H1 (cell line): ENCODE results near the gene CAMK2G. TPM values are rescaled to one million over a fixed set of nuclear protein-coding genes. Genes with fewer than 3 reads are reported as not detected.

Experiments used
- CTCF ChIA-PET: fragments of 300-600 bp; sonication (Branson Sonifier 250); formaldehyde crosslinking; loops from one replicate; lab custom pipeline; 2021; ENCODE audit not compliant: partially characterized antibody; lab: Charles Lee
- POLR2A ChIA-PET: fragments of 300-600 bp; sonication (Branson Sonifier 250); formaldehyde crosslinking; loops from one replicate; lab custom pipeline; 2021; ENCODE audit warnings: inconsistent platforms; ENCODE audit not compliant: partially characterized antibody; lab: Charles Lee
- DNase-seq, 2 experiments: peaks; one replicate each; pipeline versions ENCODE4 v3.0.0 to v3.0.0-alpha.2; 2010 to 2022; ENCODE audit warnings: low spot score in 2 of 2, low read depth in 1 of 2, mixed read lengths in 1 of 2
- FAIRE-seq: peaks from 2 replicates; lab custom pipeline; 2011; peaks lifted over from hg19 to GRCh38; lab: Jason Lieb, UNC
- H2AFZ ChIP-seq: 2 replicates; pipeline ENCODE4 v1.8.1; 2012; ENCODE audit warnings: low read length, inconsistent platforms
- H2AK5ac ChIP-seq: 2 replicates; pipeline ENCODE4 v1.6.1; 2013; ENCODE audit warnings: low read depth, low read length
- H2BK120ac ChIP-seq: replicated peaks from 2 replicates; pipeline ENCODE3; 2013; ENCODE audit warnings: low read depth, low read length, inconsistent platforms
- H2BK12ac ChIP-seq: 2 replicates; pipeline ENCODE4 v1.6.1; 2013; ENCODE audit warnings: low read depth, low read length
- H2BK15ac ChIP-seq: 2 replicates; pipeline ENCODE4 v1.6.1; 2013; ENCODE audit warnings: low read length
- H2BK20ac ChIP-seq: 2 replicates; pipeline ENCODE4 v1.6.1; 2013; ENCODE audit warnings: low read length
- H2BK5ac ChIP-seq: 2 replicates; pipeline ENCODE4 v1.6.1; 2013; ENCODE audit warnings: low read depth, low read length
- H3K14ac ChIP-seq: 2 replicates; pipeline ENCODE4 v1.6.1; 2013; ENCODE audit warnings: inconsistent platforms; ENCODE audit not compliant: insufficient read length
- H3K18ac ChIP-seq: 2 replicates; pipeline ENCODE4 v1.6.1; 2013; ENCODE audit warnings: low read length; ENCODE audit errors: extremely low read depth
- H3K23ac ChIP-seq: 2 replicates; pipeline ENCODE4 v1.6.1; 2013; ENCODE audit warnings: inconsistent platforms; ENCODE audit not compliant: insufficient read length
- H3K23me2 ChIP-seq: 2 replicates; pipeline ENCODE4 v1.6.1; 2013; ENCODE audit warnings: low read depth, low read length
- H3K27ac ChIP-seq: 2 replicates; pipeline ENCODE4 v1.6.1; 2011; ENCODE audit warnings: low read depth, low read length, inconsistent platforms
- H3K27me3 ChIP-seq, 4 experiments: replicated peaks in 1 of 4; 1 replicate in 1 of 4; 2 replicates in 3 of 4; pipeline versions ENCODE4 v1.6.1 to v1.8.1; 2011 to 2013; ENCODE audit warnings: low read length in 3 of 4, mild to moderate bottlenecking in 3 of 4, inconsistent platforms in 2 of 4, mixed read lengths in 2 of 4, moderate library complexity in 1 of 4; ENCODE audit not compliant: control insufficient read depth in 3 of 4, insufficient read depth in 3 of 4; ENCODE audit errors: extremely low read depth in 1 of 4
- H3K36me3 ChIP-seq, 4 experiments: 2 replicates each; pipeline versions ENCODE4 v1.6.1 to v1.8.1; 2011 to 2013; ENCODE audit warnings: mild to moderate bottlenecking in 4 of 4, low read length in 3 of 4, moderate library complexity in 2 of 4, control low read depth in 1 of 4, inconsistent platforms in 1 of 4; ENCODE audit not compliant: insufficient read depth in 4 of 4, control insufficient read depth in 2 of 4
- H3K4ac ChIP-seq: replicated peaks from 2 replicates; pipeline ENCODE3; 2013; ENCODE audit warnings: low read length, low read depth, mixed read lengths, inconsistent platforms; ENCODE audit not compliant: insufficient read length
- H3K4me1 ChIP-seq, 4 experiments: replicated peaks in 1 of 4; 1 replicate in 1 of 4; 2 replicates in 3 of 4; pipeline versions ENCODE4 v1.6.1 to v1.8.1; 2011 to 2013; ENCODE audit warnings: low read length in 3 of 4, inconsistent platforms in 2 of 4, mixed read lengths in 1 of 4; ENCODE audit not compliant: insufficient read depth in 4 of 4, control insufficient read depth in 3 of 4
- H3K4me2 ChIP-seq, 2 experiments: 2 replicates each; pipeline versions ENCODE4 v1.6.1 to v1.8.1; 2011 to 2013; ENCODE audit warnings: low read depth in 2 of 2, low read length in 2 of 2, control low read depth in 1 of 2, inconsistent platforms in 1 of 2, mild to moderate bottlenecking in 1 of 2; ENCODE audit not compliant: insufficient read depth in 1 of 2
- H3K4me3 ChIP-seq, 4 experiments: fragments of 200-600, 300-600 bp in 1 of 4; sonication (generic), shearing (Covaris generic), sonication (Bioruptor Twin) in 1 of 4; 2 replicates each; pipeline versions ENCODE4 v1.5.1 to v1.8.1; 2011 to 2016; ENCODE audit warnings: low read length in 4 of 4, low read depth in 3 of 4, control low read depth in 2 of 4, inconsistent platforms in 2 of 4, mild to moderate bottlenecking in 2 of 4, mixed read lengths in 1 of 4, moderate library complexity in 1 of 4; ENCODE audit not compliant: insufficient read depth in 2 of 4; ENCODE audit errors: extremely low read depth in 1 of 4
- H3K56ac ChIP-seq: replicated peaks from 2 replicates; pipeline ENCODE3; 2013; ENCODE audit warnings: low read depth, mild to moderate bottlenecking, mixed read lengths, low read length, inconsistent platforms; ENCODE audit not compliant: insufficient read length
- H3K79me1 ChIP-seq: 2 replicates; pipeline ENCODE4 v1.6.1; 2013; ENCODE audit warnings: low read depth, low read length, control low read depth
- H3K79me2 ChIP-seq, 2 experiments: 2 replicates each; pipeline versions ENCODE4 v1.6.1 to v1.8.1; 2012 to 2013; ENCODE audit warnings: low read length in 2 of 2, mild to moderate bottlenecking in 2 of 2, inconsistent platforms in 1 of 2; ENCODE audit not compliant: insufficient read depth in 2 of 2, control insufficient read depth in 1 of 2
- H3K9ac ChIP-seq, 4 experiments: replicated peaks in 1 of 4; 1 replicate in 1 of 4; 2 replicates in 3 of 4; pipeline versions ENCODE4 v1.6.1 to v1.8.1; 2011 to 2013; ENCODE audit warnings: low read depth in 3 of 4, low read length in 3 of 4, control low read depth in 2 of 4, mild to moderate bottlenecking in 2 of 4, moderate library complexity in 2 of 4, inconsistent platforms in 1 of 4; ENCODE audit errors: extremely low read depth in 1 of 4
- H3K9me3 ChIP-seq, 2 experiments: 2 replicates each; pipeline versions ENCODE4 v1.6.1 to v1.8.1; 2012 to 2013; ENCODE audit warnings: mild to moderate bottlenecking in 2 of 2, moderate library complexity in 2 of 2, control low read depth in 1 of 2, inconsistent platforms in 1 of 2, low read depth in 1 of 2, low read length in 1 of 2, mixed read lengths in 1 of 2; ENCODE audit not compliant: insufficient read depth in 2 of 2
- H4K20me1 ChIP-seq, 2 experiments: replicated peaks in 1 of 2; 2 replicates each; pipeline versions ENCODE3 to v1.8.1; 2011 to 2013; ENCODE audit warnings: inconsistent platforms in 2 of 2, low read length in 2 of 2, mild to moderate bottlenecking in 1 of 2; ENCODE audit not compliant: insufficient read depth in 2 of 2, control insufficient read depth in 1 of 2
- H4K5ac ChIP-seq: 2 replicates; pipeline ENCODE4 v1.6.1; 2013; ENCODE audit warnings: low read length, low read depth, mixed read lengths, inconsistent platforms; ENCODE audit not compliant: insufficient read length
- H4K8ac ChIP-seq: 2 replicates; pipeline ENCODE4 v1.8.0; 2013; ENCODE audit warnings: mild to moderate bottlenecking, moderate library complexity, low read length, inconsistent platforms; ENCODE audit not compliant: insufficient read depth; ENCODE audit errors: extremely low read depth
- H4K91ac ChIP-seq: replicated peaks from 2 replicates; pipeline ENCODE3; 2013; ENCODE audit warnings: low read length, mixed read lengths, inconsistent platforms; ENCODE audit not compliant: insufficient read length
- CTBP2 ChIP-seq: IDR thresholded peaks from 2 replicates; pipeline ENCODE4 v1.7.0; 2011; ENCODE audit warnings: borderline replicate concordance, mild to moderate bottlenecking, moderate library complexity, mixed read lengths, low read length; ENCODE audit not compliant: insufficient read depth, insufficient read length
- EGR1 ChIP-seq: IDR thresholded peaks from 2 replicates; pipeline ENCODE4 v1.6.1; 2011; ENCODE audit warnings: low read depth, low read length, borderline replicate concordance
- PHF8 ChIP-seq: fragments of 200-600 bp; sonication (generic); conservative IDR thresholded peaks from 2 replicates; pipeline ENCODE4 v1.7.1; 2012; ENCODE audit warnings: low read depth, mild to moderate bottlenecking, inconsistent platforms, low read length, moderate library complexity
- RBBP5 ChIP-seq: IDR thresholded peaks from 2 replicates; pipeline ENCODE4 v1.7.1; 2012; ENCODE audit warnings: low read depth, mild to moderate bottlenecking, inconsistent platforms, low read length, moderate library complexity, borderline replicate concordance
- SIN3A ChIP-seq, 2 experiments: IDR thresholded peaks in 1 of 2; conservative IDR thresholded peaks in 1 of 2; 2 replicates each; pipeline ENCODE4 v1.6.1; 2011 to 2012; ENCODE audit warnings: low read length in 2 of 2, improper control_type of control experiment in 1 of 2, low read depth in 1 of 2, mild to moderate bottlenecking in 1 of 2
- TBP ChIP-seq: IDR thresholded peaks from 2 replicates; pipeline ENCODE4 v1.6.1; 2011; ENCODE audit warnings: low read depth, low read length, improper control_type of control experiment
- WGBS, 2 experiments: shearing (Covaris generic) in 1 of 2; methylation state at CpG; one replicate each; pipeline versions ENCODE4 v1.1.6 to v1.1.7; 2013 to 2015; ENCODE audit warnings: low lambda C conversion rate in 2 of 2, mixed read lengths in 2 of 2, inconsistent platforms in 1 of 2, low coverage in 1 of 2, missing lambda C conversion rate in 1 of 2; ENCODE audit not compliant: insufficient replicate concordance in 2 of 2, insufficient coverage in 1 of 2, insufficient read length in 1 of 2; ENCODE audit errors: extremely low coverage in 1 of 2, missing lambda C conversion rate in 1 of 2; 5-methylcytosine and 5-hydroxymethylcytosine counted together
- polyA plus RNA-seq, 7 experiments: library from polyadenylated mRNA; depleted of rRNA in 3 of 7; stranded (reverse) in 5 of 7; unstranded in 2 of 7; fragments of >200 nt in 5 of 7; fragments of 200-250 nt in 2 of 7; gene quantifications; 1 replicate in 5 of 7; 2 replicates in 1 of 7; 4 replicates in 1 of 7; pipeline versions ENCODE4 v1.2.1 to v1.2.3, GENCODE V29; 2011 to 2013; ENCODE audit warnings: missing spikeins in 2 of 7, mixed read lengths in 2 of 7
- total RNA-seq: library from RNA; stranded (reverse); fragmentation: NEBNext Ultra II Directional; extraction: Animal tissue kit (Norgen Biotek cat#: 25700); gene quantifications from 2 replicates; pipeline ENCODE4 v1.2.1, GENCODE V29; 2021

Gene CAMK2G
- total and polyA plus RNA-seq, 2 of the 8 experiments (the other 6 are each of a cell fraction or from before 2014, with no cell fraction given): 28.9 to 31.7 TPM

DNA sequence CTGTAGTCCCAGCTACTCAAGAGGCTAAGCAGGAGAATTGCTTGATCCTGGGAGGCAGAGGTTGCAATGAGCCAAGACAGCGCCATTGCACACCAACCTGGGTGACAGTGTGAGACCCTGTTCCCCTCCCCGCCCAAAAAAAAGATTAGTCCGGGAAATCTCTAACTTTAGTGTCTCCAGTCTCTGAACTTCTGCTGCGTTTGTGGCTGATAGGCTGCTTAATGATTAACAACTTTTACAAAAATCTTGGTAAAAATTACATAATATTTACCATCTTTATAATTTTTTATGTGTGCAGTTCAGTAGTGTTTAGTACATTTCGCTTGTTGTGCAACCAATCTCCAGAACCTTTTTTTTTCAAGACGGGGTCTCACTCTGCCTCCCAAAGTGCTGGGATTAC, 26.9 kb upstream of the CAMK2G start:
- no peak overlapping the region for H4K5ac ChIP-seq
- ChIA-PET CTCF (interaction anchor here (1.4 to 27.0 kb wide), 5 partner anchors 7 to 35 kb away, joined by 6 to 681 read pairs (median 14); no protein-coding TSS in a partner anchor), POLR2A (no interaction called here)
- no peak overlapping the region for H2BK20ac ChIP-seq
- no peaks in the 10 kb centered on the region for H3K79me1 ChIP-seq
- no peak overlapping the region for H3K4me3 ChIP-seq
- H2BK5ac ChIP-seq: no peak overlapping the region
- no peak overlapping the region for H3K18ac ChIP-seq
- no peak overlapping the region for H3K23ac ChIP-seq
- no peak overlapping the region for H3K27ac ChIP-seq
- H3K4ac ChIP-seq: no peak overlapping the region
- H3K9ac ChIP-seq: no peak overlapping the region
- peaks cover 0 to 5% (median 2%) of the 10 kb centered on the region in 4 experiments; a peak in 3 of 7 replicates for H3K4me1 ChIP-seq
- H4K91ac ChIP-seq: no peak overlapping the region
- no peak overlapping the region for H2BK15ac ChIP-seq
- no peak overlapping the region for H2AK5ac ChIP-seq
- no peaks in the 10 kb centered on the region for H3K36me3 ChIP-seq
- no peaks in the 10 kb centered on the region for H3K9me3 ChIP-seq
- H2AFZ ChIP-seq: no peak overlapping the region
- no peak overlapping the region for H4K8ac ChIP-seq
- no peaks in the 10 kb centered on the region for H4K20me1 ChIP-seq
- FAIRE-seq: no peak
- H3K14ac ChIP-seq: no peak overlapping the region
- WGBS, 2 experiments: 76% methylated on average over 6 of the region's 6 CpGs; no CpG with 5 or more reads in 1 of the 2 experiments
- no peak overlapping the region for H2BK12ac ChIP-seq
- H3K23me2 ChIP-seq: no peaks in the 10 kb centered on the region
- no peak overlapping the region for H3K56ac ChIP-seq
- H3K79me2 ChIP-seq: no peaks in the 10 kb centered on the region
- H3K4me2 ChIP-seq: no peak overlapping the region
- H2BK120ac ChIP-seq: no peak overlapping the region
- H3K27me3 ChIP-seq: no peaks in the 10 kb centered on the region; a peak in 1 of 7 replicates
- DNase-seq: no peak
- TF ChIP-seq TBP (no peak), SIN3A (conservative IDR thresholded peaks at IDR 0.05 in 1 of 2, IDR thresholded peaks at IDR 0.05 in 1 of 2; ENCODE audit: low read depth in 1 of 2, low read length in 2 of 2) (no peak), EGR1 (no peak), PHF8 (no peak), CTBP2 (no peak), RBBP5 (no peak)
